Nephron progenitor cell (in vitro differentiated cells): ENCODE data around the gene ZER1.

Source experiments
- DNase-seq: peaks from one replicate; pipeline ENCODE4 v3.0.0; 2021
- H3K27ac Mint-ChIP-seq: 2 replicates; pipeline ENCODE4 v1.8.0; 2021; ENCODE audit warnings: mild to moderate bottlenecking, moderate library complexity, mixed read lengths
- H3K27me3 Mint-ChIP-seq: 2 replicates; pipeline ENCODE4 v1.8.0; 2021; ENCODE audit warnings: mild to moderate bottlenecking, low read depth, mixed read lengths; ENCODE audit not compliant: poor library complexity
- H3K36me3 Mint-ChIP-seq: 2 replicates; pipeline ENCODE4 v1.8.0; 2021; ENCODE audit warnings: low read depth, mixed read lengths
- H3K4me1 Mint-ChIP-seq: 2 replicates; pipeline ENCODE4 v1.8.0; 2021; ENCODE audit warnings: mixed read lengths
- H3K4me3 Mint-ChIP-seq: 2 replicates; pipeline ENCODE4 v1.8.0; 2021; ENCODE audit warnings: mild to moderate bottlenecking, moderate library complexity, mixed read lengths
- H3K9me3 Mint-ChIP-seq: 2 replicates; pipeline ENCODE4 v1.8.0; 2021; ENCODE audit warnings: mild to moderate bottlenecking, moderate library complexity, mixed read lengths
- TF ChIP-seq, protein P1 (sequence below): fragments of 200-600 bp; sonication (generic); IDR thresholded peaks from 2 replicates; pipeline ENCODE4 v1.5.0; 2021; ENCODE audit warnings: antibody characterized with exemption

Gene ZER1

DNA sequence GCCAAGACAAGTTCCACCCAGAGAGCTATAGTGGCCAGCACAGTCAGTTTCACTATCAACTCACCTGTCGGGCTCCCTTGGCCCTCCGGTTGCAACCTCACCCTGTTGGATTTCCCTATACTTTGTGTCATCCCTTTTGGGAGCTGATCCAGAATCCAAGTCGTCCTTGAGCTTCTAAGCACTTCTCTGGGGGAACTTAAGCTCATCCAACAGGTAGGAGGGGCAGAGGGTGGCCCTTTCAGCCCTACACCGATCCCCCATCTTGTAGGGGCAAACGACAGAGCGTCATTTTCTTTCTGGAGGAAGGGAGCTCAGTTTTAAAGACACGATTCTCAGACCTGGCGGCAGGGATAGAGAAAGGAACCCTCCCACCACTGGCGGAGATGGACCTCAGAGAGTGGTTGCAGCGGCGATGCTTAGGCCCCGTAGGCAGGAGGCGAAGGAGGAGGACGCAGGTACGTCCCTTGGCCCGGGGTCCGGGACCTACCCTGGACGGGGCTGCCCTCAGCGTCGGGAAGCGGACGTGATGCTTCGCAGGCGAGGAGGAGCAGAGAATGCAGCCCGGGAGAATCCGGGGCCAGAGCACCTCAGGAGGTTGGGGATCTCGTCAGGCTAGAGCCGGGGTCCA, 519 bp downstream of the ZER1 start:
- H3K9me3 Mint-ChIP-seq = peaks cover 15% of the 10 kb centered on the region
- TF ChIP-seq, protein P1, sequence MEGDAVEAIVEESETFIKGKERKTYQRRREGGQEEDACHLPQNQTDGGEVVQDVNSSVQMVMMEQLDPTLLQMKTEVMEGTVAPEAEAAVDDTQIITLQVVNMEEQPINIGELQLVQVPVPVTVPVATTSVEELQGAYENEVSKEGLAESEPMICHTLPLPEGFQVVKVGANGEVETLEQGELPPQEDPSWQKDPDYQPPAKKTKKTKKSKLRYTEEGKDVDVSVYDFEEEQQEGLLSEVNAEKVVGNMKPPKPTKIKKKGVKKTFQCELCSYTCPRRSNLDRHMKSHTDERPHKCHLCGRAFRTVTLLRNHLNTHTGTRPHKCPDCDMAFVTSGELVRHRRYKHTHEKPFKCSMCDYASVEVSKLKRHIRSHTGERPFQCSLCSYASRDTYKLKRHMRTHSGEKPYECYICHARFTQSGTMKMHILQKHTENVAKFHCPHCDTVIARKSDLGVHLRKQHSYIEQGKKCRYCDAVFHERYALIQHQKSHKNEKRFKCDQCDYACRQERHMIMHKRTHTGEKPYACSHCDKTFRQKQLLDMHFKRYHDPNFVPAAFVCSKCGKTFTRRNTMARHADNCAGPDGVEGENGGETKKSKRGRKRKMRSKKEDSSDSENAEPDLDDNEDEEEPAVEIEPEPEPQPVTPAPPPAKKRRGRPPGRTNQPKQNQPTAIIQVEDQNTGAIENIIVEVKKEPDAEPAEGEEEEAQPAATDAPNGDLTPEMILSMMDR = no peak
- no peaks in the 10 kb centered on the region for H3K27me3 Mint-ChIP-seq
- H3K4me3 Mint-ChIP-seq = peak overlapping the region; percentile 98
- DNase-seq = no peak
- peak overlapping the region; percentile 98 for H3K27ac Mint-ChIP-seq
- H3K36me3 Mint-ChIP-seq = no peaks in the 10 kb centered on the region
- peaks cover 13% of the 10 kb centered on the region for H3K4me1 Mint-ChIP-seq

DNA sequence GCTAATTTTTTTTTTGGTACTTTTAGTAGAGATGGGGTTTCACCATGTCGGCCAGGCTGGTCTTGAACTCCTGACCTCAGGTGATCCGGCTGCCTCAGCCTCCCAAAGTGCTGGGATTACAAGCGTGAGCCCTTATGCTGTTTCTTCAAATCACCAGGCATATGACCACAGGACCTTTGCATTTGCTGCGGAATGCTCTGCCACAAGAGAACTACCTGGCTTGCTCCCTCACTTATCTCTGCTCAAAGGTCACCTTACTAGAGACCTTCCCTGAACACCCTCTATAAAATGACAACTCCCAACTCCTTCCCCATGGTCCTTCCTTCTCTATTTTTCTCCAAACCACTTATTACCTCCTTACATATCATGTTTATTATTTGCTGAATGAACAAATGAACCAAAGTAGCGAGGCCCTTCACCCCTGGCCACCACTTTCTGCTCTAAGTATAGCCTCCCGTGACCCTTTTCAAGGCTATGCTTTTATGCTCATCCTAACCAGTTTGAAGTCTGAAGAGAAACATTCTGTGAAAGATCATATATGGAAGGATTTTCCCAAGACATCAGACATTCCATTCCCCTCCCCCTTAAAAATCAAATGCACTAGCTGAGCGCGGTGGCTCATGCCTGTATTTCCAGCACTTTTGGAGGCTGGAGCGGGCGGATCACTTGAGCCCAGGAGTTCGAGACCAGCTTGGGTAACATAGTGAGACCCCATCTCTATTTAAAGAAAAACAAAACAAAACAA, 1.3 kb downstream of the ZER1 start:
- Mint-ChIP-seq H3K4me3 (peak overlapping the region; percentile 98), H3K9me3 (peaks cover 8% of the 10 kb centered on the region), H3K27ac (peak overlapping the region; percentile 98), H3K4me1 (peaks cover 13% of the 10 kb centered on the region), H3K36me3 (peaks cover 2% of the 10 kb centered on the region), H3K27me3 (no peaks in the 10 kb centered on the region)
- DNase-seq = no peak
- TF ChIP-seq, protein P1 = no peak

DNA sequence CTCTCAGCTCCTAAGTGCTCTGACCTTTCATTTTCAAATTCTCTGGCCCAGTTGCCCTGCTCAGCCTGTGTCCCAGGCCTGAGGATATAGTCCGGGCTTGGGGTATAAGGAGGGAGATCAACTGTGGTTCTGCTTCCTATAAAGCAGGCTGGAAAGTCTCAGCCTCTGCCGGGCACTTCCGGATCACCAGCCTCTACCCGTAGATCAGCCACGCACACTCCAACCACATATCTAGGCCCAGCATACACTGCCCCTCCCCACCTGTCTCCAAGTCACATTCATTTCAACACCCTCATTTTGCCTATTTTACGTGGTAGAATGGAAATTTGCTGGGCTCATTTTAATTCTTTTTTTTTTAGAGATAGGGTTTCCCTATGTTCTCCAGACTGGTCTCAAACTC, 3.1 kb downstream of the ZER1 start:
- H3K36me3 Mint-ChIP-seq = peaks cover 5% of the 10 kb centered on the region
- no peak overlapping the region for H3K27ac Mint-ChIP-seq
- TF ChIP-seq, protein P1 = no peak
- H3K27me3 Mint-ChIP-seq = no peaks in the 10 kb centered on the region
- H3K9me3 Mint-ChIP-seq = no peaks in the 10 kb centered on the region
- peaks cover 13% of the 10 kb centered on the region for H3K4me1 Mint-ChIP-seq
- no peak overlapping the region for H3K4me3 Mint-ChIP-seq
- DNase-seq = no peak

DNA sequence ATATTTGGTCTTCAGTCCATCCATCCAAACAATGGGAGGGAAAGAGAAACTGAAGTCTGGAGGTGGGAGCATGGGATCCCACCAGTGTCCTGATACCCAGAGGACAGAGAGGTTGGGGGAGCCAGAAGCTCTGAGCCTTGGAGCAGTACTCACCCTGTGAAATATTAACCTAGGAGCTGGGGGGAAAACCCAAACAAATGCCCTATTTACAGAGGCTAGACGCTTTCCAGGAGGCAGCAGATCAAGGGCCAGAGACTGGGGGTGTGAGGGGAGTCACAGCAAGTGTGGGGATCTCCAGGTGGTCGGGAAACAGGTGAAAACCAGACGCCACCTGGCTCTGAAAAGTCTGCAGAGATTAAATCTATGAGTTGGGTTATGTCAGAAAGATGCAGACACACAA, 6.2 kb downstream of the ZER1 start:
- H3K27ac Mint-ChIP-seq = no peak overlapping the region
- H3K27me3 Mint-ChIP-seq = no peaks in the 10 kb centered on the region
- TF ChIP-seq, protein P1 = no peak
- peaks cover 5% of the 10 kb centered on the region for H3K36me3 Mint-ChIP-seq
- H3K4me1 Mint-ChIP-seq = peaks cover 5% of the 10 kb centered on the region
- no peaks in the 10 kb centered on the region for H3K9me3 Mint-ChIP-seq
- no peak overlapping the region for H3K4me3 Mint-ChIP-seq
- no peak for DNase-seq

DNA sequence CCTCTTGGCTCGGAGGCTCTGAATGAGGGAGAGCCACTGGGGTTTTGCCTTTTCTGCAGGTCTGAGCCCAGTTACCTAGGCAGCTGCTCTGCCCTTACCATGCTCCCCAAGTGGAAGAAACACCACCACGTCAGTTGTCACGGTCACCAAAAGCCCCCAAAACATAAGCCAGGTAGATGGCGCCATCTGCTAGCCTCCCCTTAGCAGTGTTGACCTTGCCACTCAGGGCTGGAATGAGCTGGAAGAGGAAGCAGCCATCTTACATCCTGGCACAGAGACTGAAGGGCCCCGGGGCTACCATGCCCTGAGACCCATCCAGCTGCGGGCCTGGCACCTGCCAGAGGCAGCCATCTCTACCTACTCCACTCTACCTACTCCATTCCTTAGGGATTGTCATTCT, 7.4 kb downstream of the ZER1 start:
- DNase-seq = no peak
- Mint-ChIP-seq H3K27ac (no peak overlapping the region), H3K4me3 (no peak overlapping the region), H3K36me3 (peaks cover 5% of the 10 kb centered on the region), H3K9me3 (no peaks in the 10 kb centered on the region), H3K4me1 (no peaks in the 10 kb centered on the region), H3K27me3 (no peaks in the 10 kb centered on the region)
- TF ChIP-seq, protein P1 = no peak
